ENCODE results near the gene DBNDD1. TPM values are rescaled to one million over a fixed set of nuclear protein-coding genes. Genes with fewer than 3 reads are reported as not detected.

The DBNDD1 gene
- total RNA-seq, 1 experiment from 2014 or later = 32.4 TPM

DNA sequence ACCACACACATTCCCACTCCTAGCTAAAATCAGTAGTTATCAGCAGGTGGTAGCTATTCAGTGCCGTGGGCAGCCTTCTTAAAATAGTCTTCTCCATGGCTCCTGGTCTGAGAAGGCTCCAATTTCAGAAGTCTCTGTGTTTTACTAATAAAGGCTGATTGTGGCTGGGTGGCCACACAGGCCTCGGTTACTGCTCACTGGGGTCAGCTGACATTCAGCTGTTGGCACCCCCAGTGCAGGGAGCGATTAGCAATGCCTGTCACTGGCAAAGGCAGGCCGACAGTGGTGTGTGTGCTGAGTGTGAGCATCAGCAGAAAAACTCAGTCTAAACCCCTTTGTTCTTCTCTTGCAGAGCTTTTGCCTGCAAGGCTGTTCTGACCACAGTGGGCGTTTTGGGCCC lies 16.6 kb upstream of the DBNDD1 start:
- Histone ChIP-seq H2AFZ (no peak overlapping the region), H4K20me1 (ENCODE audit: insufficient read depth) (no peaks in the 10 kb centered on the region; the same call in none of the 2 replicates), H3K4me1 (replicated peaks; ENCODE audit: insufficient read depth) (no peaks in the 10 kb centered on the region), H3K36me3 (ENCODE audit: low read depth) (peaks cover 14% of the 10 kb centered on the region), H3K27ac (no peak overlapping the region), H3K4me2 (no peak overlapping the region), H3F3A (ENCODE audit: insufficient read depth, low read depth) (no peaks in the 10 kb centered on the region), H3K27me3 (ENCODE audit: insufficient read depth, low read depth) (no peaks in the 10 kb centered on the region), H3K9me3 (ENCODE audit: insufficient read depth, low read depth) (no peaks in the 10 kb centered on the region), H3K9me2 (ENCODE audit: insufficient read depth) (no peaks in the 10 kb centered on the region), H3K79me2 (ENCODE audit: low read depth) (no peaks in the 10 kb centered on the region), H3K4me3 (no peak overlapping the region)
- TF ChIP-seq EZH2 (IDR thresholded peaks at IDR 0.05; ENCODE audit: low read depth) = no peak
- TF ChIP-seq, protein P1, sequence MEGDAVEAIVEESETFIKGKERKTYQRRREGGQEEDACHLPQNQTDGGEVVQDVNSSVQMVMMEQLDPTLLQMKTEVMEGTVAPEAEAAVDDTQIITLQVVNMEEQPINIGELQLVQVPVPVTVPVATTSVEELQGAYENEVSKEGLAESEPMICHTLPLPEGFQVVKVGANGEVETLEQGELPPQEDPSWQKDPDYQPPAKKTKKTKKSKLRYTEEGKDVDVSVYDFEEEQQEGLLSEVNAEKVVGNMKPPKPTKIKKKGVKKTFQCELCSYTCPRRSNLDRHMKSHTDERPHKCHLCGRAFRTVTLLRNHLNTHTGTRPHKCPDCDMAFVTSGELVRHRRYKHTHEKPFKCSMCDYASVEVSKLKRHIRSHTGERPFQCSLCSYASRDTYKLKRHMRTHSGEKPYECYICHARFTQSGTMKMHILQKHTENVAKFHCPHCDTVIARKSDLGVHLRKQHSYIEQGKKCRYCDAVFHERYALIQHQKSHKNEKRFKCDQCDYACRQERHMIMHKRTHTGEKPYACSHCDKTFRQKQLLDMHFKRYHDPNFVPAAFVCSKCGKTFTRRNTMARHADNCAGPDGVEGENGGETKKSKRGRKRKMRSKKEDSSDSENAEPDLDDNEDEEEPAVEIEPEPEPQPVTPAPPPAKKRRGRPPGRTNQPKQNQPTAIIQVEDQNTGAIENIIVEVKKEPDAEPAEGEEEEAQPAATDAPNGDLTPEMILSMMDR (conservative IDR thresholded peaks at IDR 0.05) = no peak
- CTCF ChIA-PET = no interaction called here
- POLR2A ChIA-PET (ENCODE audit: unreplicated experiment) = no interaction called here
- BruUV-seq (replicated peaks) = no TSS peak
- intact Hi-C loops (cut with micrococcal nuclease; ENCODE audit: unreplicated experiment) = no loop called here
- no peak for DNase-seq

DNA sequence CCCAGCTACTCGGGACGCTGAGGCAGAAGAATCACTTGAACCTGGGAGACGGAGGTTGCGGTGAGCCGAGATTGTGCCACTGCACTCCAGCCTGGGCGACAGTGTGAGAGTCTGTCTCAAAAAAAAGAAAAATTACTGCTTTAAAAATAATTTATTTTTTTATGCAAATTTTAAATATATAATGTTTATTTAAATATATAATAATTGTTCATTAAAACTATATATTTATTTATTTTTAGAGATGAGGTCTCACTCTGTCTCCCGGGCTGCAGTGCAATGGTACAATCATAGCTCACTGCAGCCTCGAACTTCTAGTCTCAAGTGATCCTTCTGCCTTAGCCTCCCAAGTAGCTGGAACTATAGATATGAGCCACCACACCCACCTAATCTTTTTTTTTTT lies 15.2 kb upstream of the DBNDD1 start:
- Histone ChIP-seq H3K9me2 (ENCODE audit: insufficient read depth) (no peaks in the 10 kb centered on the region), H4K20me1 (ENCODE audit: insufficient read depth) (peaks cover 2% of the 10 kb centered on the region), H3K9me3 (ENCODE audit: insufficient read depth, low read depth) (no peaks in the 10 kb centered on the region), H3K4me2 (no peak overlapping the region), H3K36me3 (ENCODE audit: low read depth) (peaks cover 14% of the 10 kb centered on the region), H3K79me2 (ENCODE audit: low read depth) (no peaks in the 10 kb centered on the region), H3K4me1 (replicated peaks; ENCODE audit: insufficient read depth) (no peaks in the 10 kb centered on the region), H2AFZ (no peak overlapping the region), H3F3A (ENCODE audit: insufficient read depth, low read depth) (no peaks in the 10 kb centered on the region), H3K27me3 (ENCODE audit: insufficient read depth, low read depth) (no peaks in the 10 kb centered on the region), H3K4me3 (no peak overlapping the region), H3K27ac (no peak overlapping the region)
- ChIA-PET POLR2A (ENCODE audit: unreplicated experiment) (no interaction called here), CTCF (interaction anchor here (0.6 kb wide), 1 partner anchor 8 kb away, joined by 8 read pairs; no protein-coding TSS in a partner anchor)
- TF ChIP-seq, protein P1 (conservative IDR thresholded peaks at IDR 0.05) = no peak
- TF ChIP-seq EZH2 (IDR thresholded peaks at IDR 0.05; ENCODE audit: low read depth) = no peak
- intact Hi-C loops (cut with micrococcal nuclease; ENCODE audit: unreplicated experiment) = no loop called here
- no TSS peak for BruUV-seq (replicated peaks)
- no peak for DNase-seq

DNA sequence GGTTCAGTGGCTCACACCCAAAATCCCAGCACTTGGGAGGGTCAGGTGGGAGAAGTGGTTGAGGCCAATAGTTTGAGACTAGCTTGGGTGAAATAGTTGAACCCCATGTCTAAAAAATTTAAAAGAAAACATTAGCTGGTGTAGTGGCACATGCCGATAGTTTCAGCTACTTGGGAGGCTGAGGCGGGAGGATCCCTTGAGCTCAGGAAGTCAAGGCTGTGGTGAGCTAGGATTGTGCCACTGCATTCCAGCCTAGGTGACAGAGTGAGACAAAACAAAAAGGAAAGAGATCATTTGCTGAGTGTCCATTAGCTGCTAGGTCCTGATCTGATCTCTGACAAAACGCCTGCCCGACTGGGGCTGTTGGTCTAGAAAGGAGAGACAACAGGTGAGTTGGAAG lies 14.1 kb upstream of the DBNDD1 start:
- Histone ChIP-seq H3K4me2 (no peak overlapping the region), H3K27me3 (ENCODE audit: insufficient read depth, low read depth) (no peaks in the 10 kb centered on the region), H3K27ac (no peak overlapping the region), H3K4me3 (no peak overlapping the region), H3K79me2 (ENCODE audit: low read depth) (no peaks in the 10 kb centered on the region), H3K9me2 (ENCODE audit: insufficient read depth) (no peaks in the 10 kb centered on the region), H4K20me1 (ENCODE audit: insufficient read depth) (peaks cover 2% of the 10 kb centered on the region), H2AFZ (no peak overlapping the region), H3K9me3 (ENCODE audit: insufficient read depth, low read depth) (no peaks in the 10 kb centered on the region), H3F3A (ENCODE audit: insufficient read depth, low read depth) (no peaks in the 10 kb centered on the region), H3K4me1 (replicated peaks; ENCODE audit: insufficient read depth) (no peaks in the 10 kb centered on the region), H3K36me3 (ENCODE audit: low read depth) (peaks cover 14% of the 10 kb centered on the region)
- BruUV-seq (replicated peaks) = no TSS peak
- TF ChIP-seq, protein P1 (conservative IDR thresholded peaks at IDR 0.05) = no peak
- TF ChIP-seq EZH2 (IDR thresholded peaks at IDR 0.05; ENCODE audit: low read depth) = no peak
- CTCF ChIA-PET = no interaction called here
- intact Hi-C loops (cut with micrococcal nuclease; ENCODE audit: unreplicated experiment) = no loop called here
- no peak for DNase-seq
- POLR2A ChIA-PET (ENCODE audit: unreplicated experiment) = no interaction called here
